H1 (cell line): Measurements from ENCODE around the gene ARHGEF5. TPM values are rescaled to one million over a fixed set of nuclear protein-coding genes. Genes with fewer than 3 reads are reported as not detected.
A peak's percentile ranks its signal among the peaks of the same experiment; 100 is the strongest.
"Not testable (repeated sequence)": the region's sequence is repeated elsewhere in the genome, so short reads cannot be mapped to it uniquely, and the experiment has no call there.

ENCODE experiments used
- CTCF ChIA-PET: fragments of 300-600 bp; sonication (Branson Sonifier 250); formaldehyde crosslinking; loops from one replicate; lab custom pipeline; 2021; ENCODE audit not compliant: partially characterized antibody; lab: Charles Lee
- POLR2A ChIA-PET: fragments of 300-600 bp; sonication (Branson Sonifier 250); formaldehyde crosslinking; loops from one replicate; lab custom pipeline; 2021; ENCODE audit warnings: inconsistent platforms; ENCODE audit not compliant: partially characterized antibody; lab: Charles Lee
- DNase-seq, 2 experiments: peaks; one replicate each; pipeline versions ENCODE4 v3.0.0 to v3.0.0-alpha.2; 2010 to 2022; ENCODE audit warnings: low spot score in 2 of 2, low read depth in 1 of 2, mixed read lengths in 1 of 2
- FAIRE-seq: peaks from 2 replicates; lab custom pipeline; 2011; peaks lifted over from hg19 to GRCh38; lab: Jason Lieb, UNC
- H2AFZ ChIP-seq: 2 replicates; pipeline ENCODE4 v1.8.1; 2012; ENCODE audit warnings: low read length, inconsistent platforms
- H2AK5ac ChIP-seq: 2 replicates; pipeline ENCODE4 v1.6.1; 2013; ENCODE audit warnings: low read depth, low read length
- H2BK120ac ChIP-seq: replicated peaks from 2 replicates; pipeline ENCODE3; 2013; ENCODE audit warnings: low read depth, low read length, inconsistent platforms
- H2BK12ac ChIP-seq: 2 replicates; pipeline ENCODE4 v1.6.1; 2013; ENCODE audit warnings: low read depth, low read length
- H2BK15ac ChIP-seq: 2 replicates; pipeline ENCODE4 v1.6.1; 2013; ENCODE audit warnings: low read length
- H2BK20ac ChIP-seq: 2 replicates; pipeline ENCODE4 v1.6.1; 2013; ENCODE audit warnings: low read length
- H2BK5ac ChIP-seq: 2 replicates; pipeline ENCODE4 v1.6.1; 2013; ENCODE audit warnings: low read depth, low read length
- H3K14ac ChIP-seq: 2 replicates; pipeline ENCODE4 v1.6.1; 2013; ENCODE audit warnings: inconsistent platforms; ENCODE audit not compliant: insufficient read length
- H3K18ac ChIP-seq: 2 replicates; pipeline ENCODE4 v1.6.1; 2013; ENCODE audit warnings: low read length; ENCODE audit errors: extremely low read depth
- H3K23ac ChIP-seq: 2 replicates; pipeline ENCODE4 v1.6.1; 2013; ENCODE audit warnings: inconsistent platforms; ENCODE audit not compliant: insufficient read length
- H3K23me2 ChIP-seq: 2 replicates; pipeline ENCODE4 v1.6.1; 2013; ENCODE audit warnings: low read depth, low read length
- H3K27ac ChIP-seq: 2 replicates; pipeline ENCODE4 v1.6.1; 2011; ENCODE audit warnings: low read depth, low read length, inconsistent platforms
- H3K27me3 ChIP-seq, 4 experiments: replicated peaks in 1 of 4; 1 replicate in 1 of 4; 2 replicates in 3 of 4; pipeline versions ENCODE4 v1.6.1 to v1.8.1; 2011 to 2013; ENCODE audit warnings: low read length in 3 of 4, mild to moderate bottlenecking in 3 of 4, inconsistent platforms in 2 of 4, mixed read lengths in 2 of 4, moderate library complexity in 1 of 4; ENCODE audit not compliant: control insufficient read depth in 3 of 4, insufficient read depth in 3 of 4; ENCODE audit errors: extremely low read depth in 1 of 4
- H3K36me3 ChIP-seq, 4 experiments: 2 replicates each; pipeline versions ENCODE4 v1.6.1 to v1.8.1; 2011 to 2013; ENCODE audit warnings: mild to moderate bottlenecking in 4 of 4, low read length in 3 of 4, moderate library complexity in 2 of 4, control low read depth in 1 of 4, inconsistent platforms in 1 of 4; ENCODE audit not compliant: insufficient read depth in 4 of 4, control insufficient read depth in 2 of 4
- H3K4ac ChIP-seq: replicated peaks from 2 replicates; pipeline ENCODE3; 2013; ENCODE audit warnings: low read length, low read depth, mixed read lengths, inconsistent platforms; ENCODE audit not compliant: insufficient read length
- H3K4me1 ChIP-seq, 4 experiments: replicated peaks in 1 of 4; 1 replicate in 1 of 4; 2 replicates in 3 of 4; pipeline versions ENCODE4 v1.6.1 to v1.8.1; 2011 to 2013; ENCODE audit warnings: low read length in 3 of 4, inconsistent platforms in 2 of 4, mixed read lengths in 1 of 4; ENCODE audit not compliant: insufficient read depth in 4 of 4, control insufficient read depth in 3 of 4
- H3K4me2 ChIP-seq, 2 experiments: 2 replicates each; pipeline versions ENCODE4 v1.6.1 to v1.8.1; 2011 to 2013; ENCODE audit warnings: low read depth in 2 of 2, low read length in 2 of 2, control low read depth in 1 of 2, inconsistent platforms in 1 of 2, mild to moderate bottlenecking in 1 of 2; ENCODE audit not compliant: insufficient read depth in 1 of 2
- H3K4me3 ChIP-seq, 4 experiments: fragments of 200-600, 300-600 bp in 1 of 4; sonication (generic), shearing (Covaris generic), sonication (Bioruptor Twin) in 1 of 4; 2 replicates each; pipeline versions ENCODE4 v1.5.1 to v1.8.1; 2011 to 2016; ENCODE audit warnings: low read length in 4 of 4, low read depth in 3 of 4, control low read depth in 2 of 4, inconsistent platforms in 2 of 4, mild to moderate bottlenecking in 2 of 4, mixed read lengths in 1 of 4, moderate library complexity in 1 of 4; ENCODE audit not compliant: insufficient read depth in 2 of 4; ENCODE audit errors: extremely low read depth in 1 of 4
- H3K56ac ChIP-seq: replicated peaks from 2 replicates; pipeline ENCODE3; 2013; ENCODE audit warnings: low read depth, mild to moderate bottlenecking, mixed read lengths, low read length, inconsistent platforms; ENCODE audit not compliant: insufficient read length
- H3K79me1 ChIP-seq: 2 replicates; pipeline ENCODE4 v1.6.1; 2013; ENCODE audit warnings: low read depth, low read length, control low read depth
- H3K79me2 ChIP-seq, 2 experiments: 2 replicates each; pipeline versions ENCODE4 v1.6.1 to v1.8.1; 2012 to 2013; ENCODE audit warnings: low read length in 2 of 2, mild to moderate bottlenecking in 2 of 2, inconsistent platforms in 1 of 2; ENCODE audit not compliant: insufficient read depth in 2 of 2, control insufficient read depth in 1 of 2
- H3K9ac ChIP-seq, 4 experiments: replicated peaks in 1 of 4; 1 replicate in 1 of 4; 2 replicates in 3 of 4; pipeline versions ENCODE4 v1.6.1 to v1.8.1; 2011 to 2013; ENCODE audit warnings: low read depth in 3 of 4, low read length in 3 of 4, control low read depth in 2 of 4, mild to moderate bottlenecking in 2 of 4, moderate library complexity in 2 of 4, inconsistent platforms in 1 of 4; ENCODE audit errors: extremely low read depth in 1 of 4
- H3K9me3 ChIP-seq, 2 experiments: 2 replicates each; pipeline versions ENCODE4 v1.6.1 to v1.8.1; 2012 to 2013; ENCODE audit warnings: mild to moderate bottlenecking in 2 of 2, moderate library complexity in 2 of 2, control low read depth in 1 of 2, inconsistent platforms in 1 of 2, low read depth in 1 of 2, low read length in 1 of 2, mixed read lengths in 1 of 2; ENCODE audit not compliant: insufficient read depth in 2 of 2
- H4K20me1 ChIP-seq, 2 experiments: replicated peaks in 1 of 2; 2 replicates each; pipeline versions ENCODE3 to v1.8.1; 2011 to 2013; ENCODE audit warnings: inconsistent platforms in 2 of 2, low read length in 2 of 2, mild to moderate bottlenecking in 1 of 2; ENCODE audit not compliant: insufficient read depth in 2 of 2, control insufficient read depth in 1 of 2
- H4K5ac ChIP-seq: 2 replicates; pipeline ENCODE4 v1.6.1; 2013; ENCODE audit warnings: low read length, low read depth, mixed read lengths, inconsistent platforms; ENCODE audit not compliant: insufficient read length
- H4K8ac ChIP-seq: 2 replicates; pipeline ENCODE4 v1.8.0; 2013; ENCODE audit warnings: mild to moderate bottlenecking, moderate library complexity, low read length, inconsistent platforms; ENCODE audit not compliant: insufficient read depth; ENCODE audit errors: extremely low read depth
- H4K91ac ChIP-seq: replicated peaks from 2 replicates; pipeline ENCODE3; 2013; ENCODE audit warnings: low read length, mixed read lengths, inconsistent platforms; ENCODE audit not compliant: insufficient read length
- WGBS, 2 experiments: shearing (Covaris generic) in 1 of 2; methylation state at CpG; one replicate each; pipeline versions ENCODE4 v1.1.6 to v1.1.7; 2013 to 2015; ENCODE audit warnings: low lambda C conversion rate in 2 of 2, mixed read lengths in 2 of 2, inconsistent platforms in 1 of 2, low coverage in 1 of 2, missing lambda C conversion rate in 1 of 2; ENCODE audit not compliant: insufficient replicate concordance in 2 of 2, insufficient coverage in 1 of 2, insufficient read length in 1 of 2; ENCODE audit errors: extremely low coverage in 1 of 2, missing lambda C conversion rate in 1 of 2; 5-methylcytosine and 5-hydroxymethylcytosine counted together
- polyA plus RNA-seq, 7 experiments: library from polyadenylated mRNA; depleted of rRNA in 3 of 7; stranded (reverse) in 5 of 7; unstranded in 2 of 7; fragments of >200 nt in 5 of 7; fragments of 200-250 nt in 2 of 7; gene quantifications; 1 replicate in 5 of 7; 2 replicates in 1 of 7; 4 replicates in 1 of 7; pipeline versions ENCODE4 v1.2.1 to v1.2.3, GENCODE V29; 2011 to 2013; ENCODE audit warnings: missing spikeins in 2 of 7, mixed read lengths in 2 of 7
- total RNA-seq: library from RNA; stranded (reverse); fragmentation: NEBNext Ultra II Directional; extraction: Animal tissue kit (Norgen Biotek cat#: 25700); gene quantifications from 2 replicates; pipeline ENCODE4 v1.2.1, GENCODE V29; 2021

The ARHGEF5 gene
- total and polyA plus RNA-seq, 2 of the 8 experiments (the other 6 are each of a cell fraction or from before 2014, with no cell fraction given) = 12.8 to 34.6 TPM

- H3K56ac ChIP-seq, H3K14ac ChIP-seq, H2BK5ac ChIP-seq, H3K4me3 ChIP-seq, H2AFZ ChIP-seq, DNase-seq, H3K18ac ChIP-seq, H3K79me2 ChIP-seq, H3K9ac ChIP-seq, H4K91ac ChIP-seq, H3K23ac ChIP-seq, H2BK12ac ChIP-seq, H2AK5ac ChIP-seq, H2BK120ac ChIP-seq, POLR2A ChIA-PET, H3K36me3 ChIP-seq, H3K23me2 ChIP-seq, H3K4ac ChIP-seq, H3K27ac ChIP-seq, FAIRE-seq, H3K79me1 ChIP-seq, H3K4me1 ChIP-seq, H2BK15ac ChIP-seq, H4K8ac ChIP-seq, H4K20me1 ChIP-seq, H3K9me3 ChIP-seq, H2BK20ac ChIP-seq, H3K27me3 ChIP-seq, CTCF ChIA-PET, H4K5ac ChIP-seq, H3K4me2 ChIP-seq: not testable (repeated sequence)
Observed at GRCh38 chr7:144330044-144330443, 25.2 kb upstream of the ARHGEF5 start.

GRCh38 chr7:144331221-144331995, 23.8 kb upstream of the ARHGEF5 start:
- H2BK12ac ChIP-seq, H4K20me1 ChIP-seq, H2BK15ac ChIP-seq, H3K18ac ChIP-seq, H3K4me3 ChIP-seq, H3K56ac ChIP-seq, H3K79me2 ChIP-seq, H2BK5ac ChIP-seq, DNase-seq, H2AK5ac ChIP-seq, H4K8ac ChIP-seq, H3K23me2 ChIP-seq, H3K27ac ChIP-seq, H3K4me1 ChIP-seq, H3K27me3 ChIP-seq, H2BK120ac ChIP-seq, H3K23ac ChIP-seq, POLR2A ChIA-PET, H3K9me3 ChIP-seq, H3K79me1 ChIP-seq, H3K36me3 ChIP-seq, H2AFZ ChIP-seq, H3K14ac ChIP-seq, H3K9ac ChIP-seq, H3K4ac ChIP-seq, H2BK20ac ChIP-seq, H3K4me2 ChIP-seq, H4K5ac ChIP-seq, H4K91ac ChIP-seq: not testable (repeated sequence)
- 84% methylated on average over 3 of the region's 9 CpGs; no CpG with 5 or more reads in 1 of the 2 experiments for WGBS, 2 experiments
- CTCF ChIA-PET = interaction anchor here (0.6 to 0.9 kb wide), 3 partner anchors 57 to 65 kb away, joined by 3 read pairs; no protein-coding TSS in a partner anchor
- FAIRE-seq = peak; percentile 7
